ENCODE data around the gene PRRC2C.

PRRC2C gene

DNA sequence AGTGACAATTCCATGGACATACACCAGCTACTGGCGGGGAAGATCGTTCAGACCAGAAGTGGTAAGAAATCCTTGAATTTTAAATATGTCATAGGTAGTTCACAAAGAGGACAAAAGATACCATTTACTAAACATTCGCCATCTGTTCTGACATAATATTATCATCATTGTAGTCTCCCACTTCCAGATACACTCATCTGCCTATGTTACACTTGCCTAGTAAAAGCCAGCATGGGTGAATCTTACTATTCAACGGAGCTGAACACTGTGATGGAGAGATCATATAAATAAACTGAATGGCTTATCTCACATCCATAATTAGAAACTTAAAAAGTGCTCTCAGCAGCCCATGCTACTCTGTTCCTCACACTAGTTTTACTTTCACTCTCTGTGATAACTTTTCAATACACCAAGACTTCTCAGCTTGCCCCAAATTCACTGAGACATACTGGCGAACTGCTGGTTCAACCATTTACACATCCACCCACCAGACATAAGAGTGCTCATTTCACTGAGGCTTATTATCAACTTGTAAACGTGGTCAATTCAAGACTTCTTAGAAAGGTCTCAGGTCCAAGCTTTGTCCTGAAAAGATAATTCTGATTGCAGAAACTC, 463 bp upstream of the PRRC2C start:
- no peak for TF ChIP-seq TAF1 (IDR thresholded peaks at IDR 0.05; ENCODE audit: borderline replicate concordance, insufficient read depth, low read length)
- TF ChIP-seq SIN3A (IDR thresholded peaks at IDR 0.05; ENCODE audit: borderline replicate concordance, insufficient read depth, low read length): no peak
- TF ChIP-seq FOXP2 (optimal IDR thresholded peaks at IDR 0.05; ENCODE audit: borderline replicate concordance, extremely low read depth, extremely low read length, insufficient read depth): no peak
- TF ChIP-seq, protein P1, sequence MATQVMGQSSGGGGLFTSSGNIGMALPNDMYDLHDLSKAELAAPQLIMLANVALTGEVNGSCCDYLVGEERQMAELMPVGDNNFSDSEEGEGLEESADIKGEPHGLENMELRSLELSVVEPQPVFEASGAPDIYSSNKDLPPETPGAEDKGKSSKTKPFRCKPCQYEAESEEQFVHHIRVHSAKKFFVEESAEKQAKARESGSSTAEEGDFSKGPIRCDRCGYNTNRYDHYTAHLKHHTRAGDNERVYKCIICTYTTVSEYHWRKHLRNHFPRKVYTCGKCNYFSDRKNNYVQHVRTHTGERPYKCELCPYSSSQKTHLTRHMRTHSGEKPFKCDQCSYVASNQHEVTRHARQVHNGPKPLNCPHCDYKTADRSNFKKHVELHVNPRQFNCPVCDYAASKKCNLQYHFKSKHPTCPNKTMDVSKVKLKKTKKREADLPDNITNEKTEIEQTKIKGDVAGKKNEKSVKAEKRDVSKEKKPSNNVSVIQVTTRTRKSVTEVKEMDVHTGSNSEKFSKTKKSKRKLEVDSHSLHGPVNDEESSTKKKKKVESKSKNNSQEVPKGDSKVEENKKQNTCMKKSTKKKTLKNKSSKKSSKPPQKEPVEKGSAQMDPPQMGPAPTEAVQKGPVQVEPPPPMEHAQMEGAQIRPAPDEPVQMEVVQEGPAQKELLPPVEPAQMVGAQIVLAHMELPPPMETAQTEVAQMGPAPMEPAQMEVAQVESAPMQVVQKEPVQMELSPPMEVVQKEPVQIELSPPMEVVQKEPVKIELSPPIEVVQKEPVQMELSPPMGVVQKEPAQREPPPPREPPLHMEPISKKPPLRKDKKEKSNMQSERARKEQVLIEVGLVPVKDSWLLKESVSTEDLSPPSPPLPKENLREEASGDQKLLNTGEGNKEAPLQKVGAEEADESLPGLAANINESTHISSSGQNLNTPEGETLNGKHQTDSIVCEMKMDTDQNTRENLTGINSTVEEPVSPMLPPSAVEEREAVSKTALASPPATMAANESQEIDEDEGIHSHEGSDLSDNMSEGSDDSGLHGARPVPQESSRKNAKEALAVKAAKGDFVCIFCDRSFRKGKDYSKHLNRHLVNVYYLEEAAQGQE (IDR thresholded peaks at IDR 0.05; ENCODE audit: insufficient read depth in 1 of 2, low read depth in 2 of 2, low read length in 2 of 2): no peak
- no peak for TF ChIP-seq POLR2AphosphoS5 (IDR thresholded peaks at IDR 0.05; ENCODE audit: low read depth, low read length)

DNA sequence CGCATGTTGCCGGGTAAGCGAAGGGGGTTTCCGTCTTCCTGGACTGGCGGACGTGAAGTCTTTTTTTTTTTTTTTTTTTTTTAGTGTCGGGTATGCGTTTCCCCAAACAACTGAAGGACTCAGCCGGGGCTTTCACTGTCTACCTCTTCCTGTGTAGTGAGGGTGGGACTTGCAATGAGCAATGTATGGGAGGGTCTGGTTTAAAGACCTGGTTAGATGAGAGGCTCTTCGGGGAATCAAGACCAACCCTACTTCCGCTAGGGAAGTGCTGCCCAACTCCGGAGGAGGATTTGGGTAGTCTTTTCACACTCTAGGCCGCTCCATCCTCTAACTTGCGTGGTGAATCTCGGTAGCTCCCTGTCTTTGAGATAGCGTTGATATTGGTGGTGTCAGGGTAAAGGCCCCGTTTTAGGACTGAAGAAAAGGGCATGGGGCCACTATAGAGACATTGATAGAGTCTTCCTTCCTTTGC, 754 bp downstream of the PRRC2C start:
- TF ChIP-seq TAF1 (IDR thresholded peaks at IDR 0.05; ENCODE audit: borderline replicate concordance, insufficient read depth, low read length) (peak; percentile 70; the same call in 1 of the 2 replicates), SIN3A (IDR thresholded peaks at IDR 0.05; ENCODE audit: borderline replicate concordance, insufficient read depth, low read length) (peak; percentile 53; the same call in 1 of the 2 replicates)
- TF ChIP-seq, protein P1 (IDR thresholded peaks at IDR 0.05; ENCODE audit: insufficient read depth in 1 of 2, low read depth in 2 of 2, low read length in 2 of 2): no peak

DNA sequence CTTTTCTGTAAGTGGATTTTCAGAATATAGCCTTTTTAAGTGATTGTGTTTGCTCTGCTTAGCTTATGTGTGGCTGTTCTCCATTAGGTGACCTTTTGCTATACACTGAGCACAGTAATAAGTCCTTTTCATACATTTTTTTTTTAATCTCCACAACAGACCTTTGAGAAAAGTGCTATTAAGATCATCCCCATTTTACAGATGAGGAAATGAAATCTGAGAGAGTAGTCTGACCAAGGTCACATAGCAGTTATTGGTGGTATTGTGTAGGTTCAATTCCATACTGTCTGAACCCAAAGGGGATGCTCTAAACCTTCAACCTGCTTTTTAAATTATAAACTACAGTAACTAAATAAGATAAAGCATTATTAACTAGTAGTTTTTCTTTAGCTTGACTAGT, 1.7 kb downstream of the PRRC2C start:
- no peak for TF ChIP-seq POLR2AphosphoS5 (IDR thresholded peaks at IDR 0.05; ENCODE audit: low read depth, low read length)
- TF ChIP-seq TAF1 (IDR thresholded peaks at IDR 0.05; ENCODE audit: borderline replicate concordance, insufficient read depth, low read length): no peak
- TF ChIP-seq FOXP2 (optimal IDR thresholded peaks at IDR 0.05; ENCODE audit: borderline replicate concordance, extremely low read depth, extremely low read length, insufficient read depth): no peak
- TF ChIP-seq SIN3A (IDR thresholded peaks at IDR 0.05; ENCODE audit: borderline replicate concordance, insufficient read depth, low read length): no peak
- TF ChIP-seq, protein P1 (IDR thresholded peaks at IDR 0.05; ENCODE audit: insufficient read depth in 1 of 2, low read depth in 2 of 2, low read length in 2 of 2): no peak

DNA sequence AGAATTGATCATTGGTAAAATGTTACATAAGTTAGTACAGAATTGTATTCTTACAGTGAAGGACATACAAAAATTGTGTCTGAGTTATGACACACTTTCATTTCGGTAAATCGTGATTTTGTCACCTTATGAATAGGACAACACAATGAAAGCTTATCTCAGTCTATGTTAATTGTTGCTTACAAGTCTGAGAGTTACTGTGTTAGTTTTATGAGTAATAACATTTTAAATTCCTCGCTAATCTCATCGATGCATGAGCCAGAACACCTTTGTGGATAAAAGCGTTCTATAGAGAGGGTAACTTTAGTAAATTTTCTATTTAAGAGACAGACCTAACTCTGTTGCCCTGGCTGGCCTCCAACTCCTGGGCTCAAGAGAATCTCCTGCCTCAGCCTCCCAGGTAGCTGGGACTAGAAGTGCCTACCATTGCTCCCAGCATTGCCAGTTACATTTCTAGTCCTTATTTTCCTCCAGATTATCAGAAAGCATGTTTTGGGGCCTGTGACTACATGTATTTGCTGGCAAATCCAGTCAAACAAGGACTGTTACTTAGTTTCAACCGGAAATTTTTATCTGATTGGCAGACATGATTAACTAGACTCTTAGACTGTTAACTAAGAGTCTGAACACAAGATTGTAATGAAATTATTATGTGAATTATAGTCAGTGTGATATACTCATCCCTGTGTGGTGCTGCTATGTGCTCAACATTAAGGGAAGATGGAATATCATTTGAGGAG, 3.0 kb downstream of the PRRC2C start:
- TF ChIP-seq TAF1 (IDR thresholded peaks at IDR 0.05; ENCODE audit: borderline replicate concordance, insufficient read depth, low read length) (no peak), POLR2AphosphoS5 (IDR thresholded peaks at IDR 0.05; ENCODE audit: low read depth, low read length) (no peak), FOXP2 (optimal IDR thresholded peaks at IDR 0.05; ENCODE audit: borderline replicate concordance, extremely low read depth, extremely low read length, insufficient read depth) (no peak), SIN3A (IDR thresholded peaks at IDR 0.05; ENCODE audit: borderline replicate concordance, insufficient read depth, low read length) (no peak)
- TF ChIP-seq, protein P1 (IDR thresholded peaks at IDR 0.05; ENCODE audit: insufficient read depth in 1 of 2, low read depth in 2 of 2, low read length in 2 of 2): no peak

Data from PFSK-1 (cell line).